ENCODE data around the gene RPS2. TPM values are rescaled to one million over a fixed set of nuclear protein-coding genes. Genes with fewer than 3 reads are reported as not detected.
"Not testable (repeated sequence)": the region's sequence is repeated elsewhere in the genome, so short reads cannot be mapped to it uniquely, and the experiment has no call there.

The RPS2 gene
- total RNA-seq, 2 experiments from 2014 or later = 2,364 to 2,405 TPM

GRCh38 chr16:1926271-1926670 is 38.4 kb downstream of the RPS2 start:
- CTCF ChIA-PET = no interaction called here
- Mint-ChIP-seq H3K27ac (no peak overlapping the region), H3K4me3 (no peak overlapping the region), H3K4me1 (peaks cover 5% of the 10 kb centered on the region), H3K27me3 (peaks cover 22% of the 10 kb centered on the region), H3K9me3 (no peaks in the 10 kb centered on the region), H3K36me3 (ENCODE audit: low read depth) (no peaks in the 10 kb centered on the region)
- POLR2A ChIA-PET = no interaction called here
- no peak for DNase-seq

- Mint-ChIP-seq H3K27me3 (peaks cover 34% of the 10 kb centered on the region), H3K4me1 (peaks cover 4% of the 10 kb centered on the region), H3K36me3 (ENCODE audit: low read depth) (no peaks in the 10 kb centered on the region), H3K4me3 (no peak overlapping the region), H3K27ac (no peak overlapping the region), H3K9me3 (no peaks in the 10 kb centered on the region)
- ChIA-PET POLR2A (interaction anchor here (0.9 kb wide), 1 partner anchor 41 kb away, joined by 3 read pairs; the partner anchor contains the start of gene RPS2), CTCF (no interaction called here)
- no peak for DNase-seq
These were observed 40.5 kb downstream of the RPS2 start for GRCh38 chr16:1924095-1924494.

GRCh38 chr16:1923299-1924034 is 41.2 kb downstream of the RPS2 start:
- Mint-ChIP-seq H3K4me3 (no peak overlapping the region), H3K4me1 (peaks cover 3% of the 10 kb centered on the region), H3K36me3 (ENCODE audit: low read depth) (no peaks in the 10 kb centered on the region), H3K9me3 (no peaks in the 10 kb centered on the region), H3K27me3 (peaks cover 39% of the 10 kb centered on the region), H3K27ac (no peak overlapping the region)
- ChIA-PET POLR2A (interaction anchor here (0.9 kb wide), 1 partner anchor 41 kb away, joined by 3 read pairs; the partner anchor contains the start of gene RPS2), CTCF (no interaction called here)
- DNase-seq = no peak

- Mint-ChIP-seq H3K27ac (no peak overlapping the region), H3K4me1 (no peaks in the 10 kb centered on the region), H3K9me3 (no peaks in the 10 kb centered on the region), H3K36me3 (ENCODE audit: low read depth) (no peaks in the 10 kb centered on the region), H3K4me3 (no peak overlapping the region), H3K27me3 (peaks cover 41% of the 10 kb centered on the region)
- ChIA-PET CTCF (no interaction called here), POLR2A (no interaction called here)
- DNase-seq = no peak
These were observed 42.3 kb downstream of the RPS2 start for GRCh38 chr16:1922357-1922756.

GRCh38 chr16:1920727-1921171 is 43.9 kb downstream of the RPS2 start:
- no peak overlapping the region for H3K27ac Mint-ChIP-seq
- ChIA-PET POLR2A (interaction anchor here (0.6 kb wide), 1 partner anchor 40 kb away, joined by 3 read pairs; no protein-coding TSS in a partner anchor), CTCF (no interaction called here)
- no peaks in the 10 kb centered on the region for H3K4me1 Mint-ChIP-seq
- H3K36me3 Mint-ChIP-seq (ENCODE audit: low read depth) = no peaks in the 10 kb centered on the region
- H3K9me3 Mint-ChIP-seq = no peaks in the 10 kb centered on the region
- H3K4me3 Mint-ChIP-seq = no peak overlapping the region
- peaks cover 57% of the 10 kb centered on the region for H3K27me3 Mint-ChIP-seq
- DNase-seq = no peak

GRCh38 chr16:1920122-1920521 is 44.5 kb downstream of the RPS2 start:
- H3K27me3 Mint-ChIP-seq = peaks cover 62% of the 10 kb centered on the region

GRCh38 chr16:1919327-1919998 is 45.2 kb downstream of the RPS2 start:
- Mint-ChIP-seq H3K27ac (no peak overlapping the region), H3K27me3 (peaks cover 60% of the 10 kb centered on the region), H3K9me3 (no peaks in the 10 kb centered on the region), H3K4me1 (no peaks in the 10 kb centered on the region), H3K4me3 (no peak overlapping the region), H3K36me3 (ENCODE audit: low read depth) (no peaks in the 10 kb centered on the region)
- CTCF ChIA-PET = interaction anchor here (0.6 kb wide), 1 partner anchor 20 kb away, joined by 3 read pairs; no protein-coding TSS in a partner anchor
- DNase-seq = no peak
- POLR2A ChIA-PET = no interaction called here

More at GRCh38 chr16:1920122-1920521, 44.5 kb downstream of the RPS2 start:
- POLR2A ChIA-PET; H3K27ac Mint-ChIP-seq; H3K4me1 Mint-ChIP-seq; H3K9me3 Mint-ChIP-seq; H3K36me3 Mint-ChIP-seq (ENCODE audit: low read depth); CTCF ChIA-PET; DNase-seq; H3K4me3 Mint-ChIP-seq: not testable (repeated sequence)

GRCh38 chr16:1918351-1919326 is 46.0 kb downstream of the RPS2 start, which contains the start of gene HS3ST6:
Gene HS3ST6 (minus strand): TSS chr16:1918415. CDS start chr16:1918323, 92 bp downstream.
- ChIA-PET POLR2A (no interaction called here), CTCF (interaction anchor here (0.6 kb wide), 1 partner anchor 19 kb away, joined by 3 read pairs; no protein-coding TSS in a partner anchor)
- Mint-ChIP-seq H3K36me3 (ENCODE audit: low read depth) (no peaks in the 10 kb centered on the region), H3K27ac (no peak within 1 kb of the TSS), H3K4me3 (no peak within 1 kb of the TSS), H3K27me3 (peaks cover 60% of the 10 kb centered on the region), H3K4me1 (no peaks in the 10 kb centered on the region), H3K9me3 (no peaks in the 10 kb centered on the region)
- no peak for DNase-seq

- H3K27me3 Mint-ChIP-seq = peaks cover 52% of the 10 kb centered on the region
- CTCF ChIA-PET = no interaction called here
- POLR2A ChIA-PET = no interaction called here
These were observed 46.8 kb downstream of the RPS2 start for GRCh38 chr16:1917665-1918350.

GRCh38 chr16:1917056-1917664 is 47.5 kb downstream of the RPS2 start:
- POLR2A ChIA-PET = interaction anchor here (1.3 kb wide), 1 partner anchor 12 kb away, joined by 3 read pairs; no protein-coding TSS in a partner anchor
- Mint-ChIP-seq H3K9me3 (no peaks in the 10 kb centered on the region), H3K36me3 (ENCODE audit: low read depth) (no peaks in the 10 kb centered on the region), H3K27me3 (peaks cover 47% of the 10 kb centered on the region), H3K27ac (no peak overlapping the region), H3K4me1 (no peaks in the 10 kb centered on the region), H3K4me3 (no peak overlapping the region)
- CTCF ChIA-PET = no interaction called here
- no peak for DNase-seq

More at GRCh38 chr16:1917665-1918350, 46.8 kb downstream of the RPS2 start:
- Mint-ChIP-seq H3K9me3 (no peaks in the 10 kb centered on the region), H3K4me3 (no peak overlapping the region), H3K4me1 (no peaks in the 10 kb centered on the region), H3K27ac (no peak overlapping the region), H3K36me3 (ENCODE audit: low read depth) (no peaks in the 10 kb centered on the region)
- no peak for DNase-seq

GRCh38 chr16:1916640-1916990 is 48.0 kb downstream of the RPS2 start:
- H3K27me3 Mint-ChIP-seq = peaks cover 46% of the 10 kb centered on the region
- no peaks in the 10 kb centered on the region for H3K4me1 Mint-ChIP-seq
- POLR2A ChIA-PET = interaction anchor here (1.3 kb wide), 1 partner anchor 13 kb away, joined by 3 read pairs; no protein-coding TSS in a partner anchor
- H3K36me3 Mint-ChIP-seq (ENCODE audit: low read depth) = no peaks in the 10 kb centered on the region
- no peak overlapping the region for H3K4me3 Mint-ChIP-seq
- no peak for DNase-seq
- H3K27ac Mint-ChIP-seq = no peak overlapping the region
- CTCF ChIA-PET = no interaction called here
- no peaks in the 10 kb centered on the region for H3K9me3 Mint-ChIP-seq

Measured in activated CD4-positive, alpha-beta memory T cell treated with anti-CD3 and anti-CD28 coated beads, Interleukin-2, amount 10 ng/mL, durations not matched to agents 7 days and 5 days (primary cell).